Measurements from ENCODE around the gene JSRP1. TPM values are rescaled to one million over a fixed set of nuclear protein-coding genes. Genes with fewer than 3 reads are reported as not detected.
"Not testable (repeated sequence)": the region's sequence is repeated elsewhere in the genome, so short reads cannot be mapped to it uniquely, and the experiment has no call there.

Gene JSRP1
- total RNA-seq, 1 experiment from 2014 or later = 40.1 TPM

DNA sequence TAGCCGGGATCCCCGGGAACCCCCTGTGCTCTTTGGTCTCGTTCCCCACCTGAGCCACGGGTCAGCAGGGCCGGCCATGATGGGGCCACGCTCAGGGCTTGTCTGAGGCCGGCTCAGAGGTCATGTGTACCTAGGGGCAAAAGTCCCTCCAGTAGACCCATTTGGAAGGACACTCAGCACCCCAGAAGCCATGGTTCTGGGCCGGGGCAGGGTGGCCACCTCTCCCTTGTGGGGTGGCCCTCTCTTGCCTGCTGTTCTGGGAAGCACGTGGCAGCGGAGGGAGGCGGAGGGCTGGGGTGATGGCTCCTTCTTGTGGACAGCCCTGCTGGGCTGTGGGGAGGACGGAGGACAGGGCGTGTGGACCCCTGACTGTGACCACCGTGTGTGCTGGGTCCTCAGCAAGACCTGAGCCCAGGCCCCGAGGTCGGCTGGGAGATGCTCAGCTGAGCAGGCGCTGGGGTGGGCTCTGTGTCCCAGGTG lies 32.2 kb upstream of the JSRP1 start:
- no peaks in the 10 kb centered on the region for H3K4me1 ChIP-seq
- H3K4me3 ChIP-seq = no peak overlapping the region
- no peak for DNase-seq
- H3K27ac ChIP-seq = no peak overlapping the region
- H3K27me3 ChIP-seq = no peaks in the 10 kb centered on the region; the same call in 1 of the 2 replicates
- no peaks in the 10 kb centered on the region for H3K36me3 ChIP-seq
- no peaks in the 10 kb centered on the region for H3K9me3 ChIP-seq (replicated peaks)

DNA sequence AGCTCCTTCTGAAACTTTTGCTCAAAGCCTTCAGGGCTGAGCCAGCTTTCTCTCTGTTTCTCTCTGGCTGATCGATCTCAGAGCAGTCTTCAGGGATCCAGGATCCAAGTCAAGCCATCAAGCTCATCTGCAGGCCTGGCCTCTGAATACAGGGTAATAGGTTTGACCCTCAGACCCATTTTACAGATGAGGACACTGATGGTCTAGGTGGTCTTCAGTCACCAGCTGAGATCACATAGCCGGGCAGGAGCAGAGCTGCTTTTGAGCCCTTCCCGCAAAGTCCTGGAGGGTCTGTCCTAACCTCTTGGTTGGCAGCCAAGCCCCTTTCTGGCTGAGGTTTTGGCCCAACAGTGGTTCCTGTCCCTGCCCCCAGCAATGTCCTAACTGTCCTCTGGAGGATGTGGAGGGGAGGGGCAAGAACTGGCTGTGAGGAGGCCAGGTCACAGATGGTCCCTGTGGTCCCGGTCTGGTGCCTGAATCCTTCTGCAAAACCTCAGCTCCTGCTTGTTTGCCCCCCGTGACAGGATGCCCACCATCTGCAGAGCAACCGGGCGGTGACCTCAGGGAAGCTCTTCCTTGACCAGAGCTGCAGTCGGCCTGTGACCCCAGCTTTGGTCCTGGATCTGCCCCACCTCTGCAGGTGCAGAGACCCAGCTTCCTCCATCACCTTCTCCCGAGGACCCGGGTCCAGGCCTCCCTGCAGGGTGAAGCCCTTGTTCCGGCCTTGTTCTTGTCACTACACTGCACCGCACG lies 31.5 kb upstream of the JSRP1 start:
- Histone ChIP-seq H3K36me3 (no peaks in the 10 kb centered on the region), H3K27ac (no peak overlapping the region), H3K27me3 (no peaks in the 10 kb centered on the region; the same call in 1 of the 2 replicates), H3K9me3 (replicated peaks) (no peaks in the 10 kb centered on the region), H3K4me1 (no peaks in the 10 kb centered on the region), H3K4me3 (no peak overlapping the region)
- DNase-seq = no peak

DNA sequence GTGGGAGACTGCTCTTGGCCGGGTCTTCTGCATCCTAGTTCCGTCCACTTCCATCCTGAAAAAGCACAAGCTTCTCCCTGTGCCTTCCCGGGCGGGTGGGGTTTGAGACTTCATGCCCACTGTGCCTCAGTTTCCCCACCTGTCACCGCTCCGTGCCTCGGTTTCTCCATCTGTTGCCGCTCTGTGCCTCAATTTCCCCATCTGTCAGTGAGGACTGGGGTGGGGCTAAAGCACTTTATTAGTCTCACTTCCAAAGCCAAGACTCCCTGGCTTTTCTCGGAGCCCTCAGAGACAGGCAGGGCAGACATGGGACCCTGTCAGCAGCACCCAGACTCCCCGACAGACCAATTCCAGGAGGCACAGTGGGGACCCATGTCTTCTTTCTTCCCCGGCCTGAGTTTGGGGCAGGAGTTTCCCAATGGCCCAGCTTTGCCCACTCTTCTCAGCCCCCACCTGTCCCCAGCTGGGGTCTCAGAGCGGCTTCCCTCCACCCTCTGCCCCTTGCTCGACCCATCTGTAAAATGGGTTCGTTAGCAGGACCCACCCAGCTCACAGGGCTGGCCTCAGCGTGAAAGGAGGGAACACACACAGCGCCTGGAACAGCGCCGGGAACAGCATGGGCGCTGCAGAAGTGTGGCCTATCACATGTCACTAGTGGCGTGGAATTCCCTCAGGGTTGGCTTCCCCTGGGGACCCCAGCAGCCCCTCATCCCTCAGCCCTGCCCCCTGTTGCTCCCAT lies 30.4 kb upstream of the JSRP1 start:
- peaks cover 3% of the 10 kb centered on the region; the same call in 1 of the 2 replicates for H3K4me1 ChIP-seq
- no peaks in the 10 kb centered on the region for H3K36me3 ChIP-seq
- no peak overlapping the region for H3K4me3 ChIP-seq
- H3K27ac ChIP-seq = no peak overlapping the region
- no peaks in the 10 kb centered on the region for H3K9me3 ChIP-seq (replicated peaks)
- no peaks in the 10 kb centered on the region; the same call in 1 of the 2 replicates for H3K27me3 ChIP-seq
- DNase-seq = no peak

DNA sequence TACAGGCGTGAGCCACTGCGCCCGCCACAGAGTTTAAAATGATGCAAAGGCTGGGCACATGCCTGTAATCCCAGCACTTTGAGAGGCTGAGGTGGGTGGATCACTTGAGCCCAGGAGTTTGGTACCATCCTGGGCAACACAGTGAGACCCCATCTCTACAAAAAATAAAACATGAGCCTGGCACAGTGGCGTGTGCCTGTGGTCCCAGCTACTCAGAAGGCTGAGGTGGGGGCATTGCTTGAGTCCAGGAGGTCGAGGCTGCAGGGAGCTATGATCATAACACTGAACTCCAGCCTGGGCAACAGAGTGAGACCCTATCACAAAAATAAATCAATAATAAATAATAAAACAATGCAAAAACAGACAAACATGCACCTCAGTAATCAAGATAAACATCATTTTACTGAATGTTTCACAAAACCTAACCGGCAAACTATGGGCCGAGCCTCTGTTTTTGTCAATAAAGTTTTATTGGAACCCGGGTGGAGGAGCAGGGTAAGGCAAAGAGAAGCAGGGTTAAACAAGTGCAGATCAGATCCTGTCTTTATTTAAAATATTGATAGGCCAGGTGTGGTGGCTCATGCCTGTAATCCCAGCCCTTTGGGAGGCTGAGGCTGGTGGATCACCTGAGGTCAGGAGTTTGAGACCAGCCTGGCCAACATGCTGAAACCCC lies 27.8 kb upstream of the JSRP1 start:
- Histone ChIP-seq H3K36me3 (no peaks in the 10 kb centered on the region), H3K9me3 (replicated peaks) (no peaks in the 10 kb centered on the region), H3K27me3 (no peaks in the 10 kb centered on the region; the same call in 1 of the 2 replicates), H3K4me3 (no peak overlapping the region), H3K27ac (no peak overlapping the region), H3K4me1 (peaks cover 3% of the 10 kb centered on the region; the same call in 1 of the 2 replicates)
- no peak for DNase-seq

DNA sequence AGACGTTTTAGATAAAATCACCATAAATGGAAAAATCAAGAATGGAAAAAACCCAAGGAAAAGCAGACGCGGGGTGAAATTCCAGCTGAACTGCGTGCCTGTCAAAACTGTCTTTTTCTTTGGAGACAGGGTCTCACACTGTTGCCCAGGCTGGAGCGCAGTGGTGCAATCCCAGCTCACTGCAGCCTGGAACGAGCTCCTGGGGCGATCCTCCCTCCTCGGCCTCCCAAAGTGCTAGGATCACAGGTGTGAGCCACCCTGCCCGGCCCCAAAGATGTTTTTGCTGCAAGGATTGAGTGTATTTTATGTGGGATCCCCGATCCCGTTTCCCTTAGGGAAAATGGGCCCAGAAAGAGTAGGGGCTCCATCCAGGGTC lies 26.6 kb upstream of the JSRP1 start:
- H3K36me3 ChIP-seq = no peaks in the 10 kb centered on the region
- no peaks in the 10 kb centered on the region for H3K27me3 ChIP-seq

DNA sequence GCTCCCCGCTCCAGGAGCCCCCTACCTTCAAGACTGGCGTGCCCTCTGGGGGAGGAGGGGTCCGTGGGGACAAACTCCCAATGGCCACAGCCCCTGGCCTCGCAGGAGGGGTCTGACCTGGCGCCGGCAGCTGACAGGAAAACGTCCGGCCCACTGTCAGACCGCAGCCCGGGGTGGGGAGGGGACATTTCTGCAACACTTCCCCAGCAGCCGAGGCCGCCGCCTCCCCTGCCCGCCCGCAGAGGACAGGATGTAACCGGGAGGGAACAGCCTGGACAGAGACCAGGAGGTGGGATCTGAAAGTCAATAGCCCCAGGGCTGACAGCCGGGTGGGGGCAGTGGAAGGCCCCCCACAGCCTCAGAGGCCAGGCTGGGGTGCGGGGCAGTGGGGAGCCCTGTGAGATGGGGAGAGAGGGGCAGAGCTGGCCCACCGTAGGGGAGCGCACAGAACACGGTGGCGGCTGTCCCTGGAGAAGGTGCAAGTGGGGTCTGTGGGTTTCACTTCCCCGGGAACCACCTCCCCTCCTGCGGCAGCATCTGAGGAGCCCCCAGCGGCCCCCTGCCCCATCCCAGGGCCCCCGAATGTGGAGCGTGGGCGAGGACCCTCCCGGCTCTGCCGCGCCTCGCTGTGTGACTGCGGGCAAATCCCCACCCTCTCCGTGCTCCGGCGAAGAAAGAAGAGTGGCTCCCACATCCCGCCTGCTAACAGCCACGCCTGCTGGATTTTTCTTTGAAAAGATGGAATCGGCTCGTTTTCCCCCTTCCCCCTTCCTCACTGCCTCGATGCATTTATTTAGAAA lies 26.0 kb upstream of the JSRP1 start, which contains the start of gene PEAK3:
Gene PEAK3, minus strand, starts transcription at position 114 of the 800 bp plus-strand sequence. CDS start 1,244 bp downstream, outside the sequence.
- Histone ChIP-seq H3K4me3 (peak within 1 kb of the TSS; percentile 45), H3K36me3 (no peaks in the 10 kb centered on the region), H3K27ac (no peak within 1 kb of the TSS), H3K4me1 (peaks cover 3% of the 10 kb centered on the region; the same call in 1 of the 2 replicates), H3K9me3 (replicated peaks) (no peaks in the 10 kb centered on the region), H3K27me3 (no peaks in the 10 kb centered on the region)
- DNase-seq = peak; percentile 80 to 86

More for the DNA sequence above, 26.6 kb upstream of the JSRP1 start:
- Histone ChIP-seq H3K4me1 (peaks cover 3% of the 10 kb centered on the region; the same call in 1 of the 2 replicates), H3K27ac (no peak overlapping the region), H3K4me3 (no peak overlapping the region), H3K9me3 (replicated peaks) (no peaks in the 10 kb centered on the region)
- DNase-seq = no peak

DNA sequence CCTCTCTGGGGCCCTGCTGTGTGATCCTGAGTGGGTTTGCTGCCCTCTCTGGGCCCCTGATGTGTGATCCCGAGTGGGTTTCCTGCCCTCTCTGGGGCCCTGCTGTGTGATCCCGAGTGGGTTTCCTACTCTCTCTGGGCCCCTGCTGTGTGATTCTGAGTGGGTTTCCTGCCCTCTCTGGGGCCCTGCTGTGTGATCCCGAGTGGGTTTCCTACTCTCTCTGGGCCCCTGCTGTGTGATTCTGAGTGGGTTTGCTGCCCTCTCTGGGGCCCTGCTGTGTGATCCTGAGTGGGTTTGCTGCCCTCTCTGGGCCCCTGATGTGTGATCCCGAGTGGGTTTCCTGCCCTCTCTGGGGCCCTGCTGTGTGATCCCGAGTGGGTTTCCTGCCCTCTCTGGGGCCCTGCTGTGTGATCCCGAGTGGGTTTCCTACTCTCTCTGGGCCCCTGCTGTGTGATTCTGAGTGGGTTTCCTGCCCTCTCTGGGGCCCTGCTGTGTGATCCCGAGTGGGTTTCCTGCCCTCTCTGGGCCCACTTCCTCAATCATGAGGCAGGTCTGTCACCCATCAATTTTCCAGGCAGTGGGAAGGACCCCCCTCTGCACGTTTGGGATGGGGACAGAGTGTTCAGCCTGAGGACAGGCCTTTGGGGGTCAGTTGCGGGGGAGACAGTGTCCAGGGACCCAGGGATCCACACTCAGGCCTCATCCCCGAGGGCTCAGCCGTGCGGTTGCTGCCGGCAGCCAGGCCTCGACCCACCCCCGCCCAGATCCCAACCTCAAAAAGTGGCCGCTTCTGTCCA lies 25.2 kb upstream of the JSRP1 start:
- H3K4me3 ChIP-seq = peak overlapping the region; percentile 45
- not testable (repeated sequence) for H3K9me3 ChIP-seq (replicated peaks); H3K36me3 ChIP-seq; H3K4me1 ChIP-seq; H3K27ac ChIP-seq; DNase-seq; H3K27me3 ChIP-seq

DNA sequence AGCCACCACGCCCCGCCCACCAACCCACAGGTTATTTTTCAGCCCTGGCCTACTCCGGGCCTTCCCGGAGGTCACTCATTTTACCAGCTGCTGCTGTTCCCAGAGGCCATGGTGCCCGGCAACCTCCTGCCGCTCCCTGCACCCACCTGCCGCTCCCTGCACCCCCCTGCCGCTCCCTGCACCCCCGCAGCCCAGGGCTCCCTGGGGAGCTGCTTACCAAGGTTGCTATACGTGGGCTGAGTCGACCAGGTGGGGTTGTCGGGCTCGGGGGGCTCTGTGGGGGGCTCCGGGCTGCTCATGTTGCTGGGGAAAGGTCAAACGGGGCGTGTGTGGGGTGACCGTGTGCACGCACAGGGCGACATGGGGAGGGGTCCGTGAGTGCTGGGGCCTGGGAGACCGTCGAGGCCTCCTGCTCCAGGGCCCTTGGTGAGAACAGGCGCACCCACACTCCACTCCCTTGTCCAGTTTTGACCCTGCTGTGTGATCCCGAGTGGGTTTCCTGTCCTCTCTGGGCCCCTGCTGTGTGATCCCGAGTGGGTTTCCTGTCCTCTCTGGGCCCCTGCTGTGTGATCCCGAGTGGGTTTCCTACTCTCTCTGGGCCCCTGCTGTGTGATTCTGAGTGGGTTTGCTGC lies 24.5 kb upstream of the JSRP1 start:
- Histone ChIP-seq H3K36me3 (no peaks in the 10 kb centered on the region), H3K27me3 (no peaks in the 10 kb centered on the region)

DNA sequence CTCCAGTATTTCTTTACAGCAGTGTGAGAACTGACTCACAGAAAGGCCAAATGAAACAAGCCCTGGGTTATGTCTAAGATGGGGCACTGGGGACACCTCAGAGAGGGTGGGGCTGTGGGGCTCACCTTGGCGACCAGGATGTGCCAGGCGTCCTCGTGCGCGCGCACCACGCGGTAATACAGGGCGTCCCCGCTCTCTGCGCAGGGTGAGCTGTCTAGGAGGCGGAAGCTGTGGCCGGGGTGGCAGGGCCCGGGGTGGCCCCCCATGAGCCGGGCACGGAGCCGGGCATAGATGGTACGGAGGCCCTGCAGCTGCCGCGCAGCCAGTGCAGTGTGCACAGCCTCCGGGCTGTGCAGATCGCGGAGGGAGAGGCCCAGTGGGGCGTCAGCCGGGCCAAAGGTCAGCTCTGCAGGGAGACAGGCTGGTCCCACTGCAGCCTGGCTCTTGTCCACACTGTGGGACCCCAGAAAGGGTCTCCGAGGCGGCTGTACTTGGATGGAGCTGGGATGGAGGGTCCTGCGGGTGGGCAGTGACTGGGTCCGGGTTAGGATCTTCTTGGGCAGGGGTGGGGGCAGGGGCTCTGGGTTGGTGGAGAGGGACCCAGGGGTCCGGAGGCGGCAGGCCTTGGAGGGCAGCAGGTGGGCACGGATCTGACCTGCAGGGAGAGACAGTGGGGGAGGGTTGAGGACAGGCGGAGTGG lies 22.4 kb upstream of the JSRP1 start:
- Histone ChIP-seq H3K27ac (no peak overlapping the region), H3K27me3 (no peaks in the 10 kb centered on the region), H3K4me3 (no peak overlapping the region), H3K36me3 (peaks cover 6% of the 10 kb centered on the region; the same call in 1 of the 2 replicates), H3K4me1 (peaks cover 3% of the 10 kb centered on the region; the same call in 1 of the 2 replicates), H3K9me3 (replicated peaks) (no peaks in the 10 kb centered on the region)
- DNase-seq = no peak

More for the DNA sequence above, 24.5 kb upstream of the JSRP1 start:
- peaks cover 3% of the 10 kb centered on the region; the same call in 1 of the 2 replicates for H3K4me1 ChIP-seq
- H3K4me3 ChIP-seq = no peak overlapping the region
- H3K27ac ChIP-seq = no peak overlapping the region
- H3K9me3 ChIP-seq (replicated peaks) = no peaks in the 10 kb centered on the region
- no peak for DNase-seq

DNA sequence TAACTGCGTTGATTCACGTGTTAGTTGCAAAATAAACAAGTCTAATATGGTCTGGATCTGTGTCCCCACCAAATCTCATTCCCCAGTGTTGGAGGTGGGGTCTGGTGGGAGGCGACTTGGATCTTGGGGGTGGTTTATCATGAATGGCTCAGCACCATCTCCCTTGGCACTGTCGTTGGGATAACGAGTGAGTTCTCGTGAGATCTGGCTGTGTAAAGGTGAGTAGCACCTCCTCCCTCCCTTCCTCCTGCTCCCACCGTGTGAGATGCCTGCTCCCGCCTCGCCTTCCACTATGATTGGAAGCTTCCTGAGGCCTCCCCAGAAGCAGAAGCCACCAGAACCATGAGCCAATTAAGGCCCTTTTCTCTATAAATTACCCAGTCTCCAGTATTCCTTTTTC lies 20.9 kb upstream of the JSRP1 start:
- Histone ChIP-seq H3K27me3 (no peaks in the 10 kb centered on the region), H3K27ac (no peak overlapping the region), H3K36me3 (peaks cover 20% of the 10 kb centered on the region), H3K9me3 (replicated peaks) (no peaks in the 10 kb centered on the region), H3K4me1 (peaks cover 3% of the 10 kb centered on the region; the same call in 1 of the 2 replicates), H3K4me3 (no peak overlapping the region)
- DNase-seq = no peak

DNA sequence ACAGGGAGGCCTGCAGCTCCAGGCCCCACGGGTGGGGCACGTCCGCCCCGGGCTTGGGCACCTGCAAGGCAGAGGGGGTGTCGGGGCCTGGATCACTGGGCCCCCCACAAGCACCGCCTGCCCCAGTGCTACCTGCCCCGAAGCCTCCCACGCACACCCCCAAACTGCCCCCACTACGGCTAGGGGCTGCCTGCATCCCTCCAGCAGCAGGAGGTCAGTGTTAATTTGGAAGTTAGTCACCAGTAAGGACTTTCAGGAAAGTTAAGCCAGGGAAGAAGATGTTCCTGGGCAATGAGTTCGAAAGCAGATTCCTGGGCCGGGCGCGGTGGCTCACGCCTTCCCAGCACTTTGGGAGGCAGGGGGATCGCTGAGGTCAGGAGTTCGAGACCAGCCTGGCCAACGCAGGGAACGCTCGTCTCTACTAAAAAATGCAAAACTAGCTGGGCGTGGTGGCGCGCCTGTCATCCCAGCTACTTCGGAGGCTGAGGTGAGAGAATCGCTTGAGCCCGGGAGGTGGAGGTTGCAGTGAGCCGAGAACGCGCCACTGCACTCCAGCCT lies 20.3 kb upstream of the JSRP1 start:
- peaks cover 3% of the 10 kb centered on the region; the same call in 1 of the 2 replicates for H3K4me1 ChIP-seq
- peaks cover 26% of the 10 kb centered on the region for H3K36me3 ChIP-seq
- no peak for DNase-seq
- no peak overlapping the region for H3K4me3 ChIP-seq
- no peak overlapping the region for H3K27ac ChIP-seq
- no peaks in the 10 kb centered on the region for H3K27me3 ChIP-seq
- no peaks in the 10 kb centered on the region for H3K9me3 ChIP-seq (replicated peaks)
